Hepatocyte (in vitro differentiated cells): ENCODE results near the gene SLC12A5.

Source experiments
- CTCF ChIP-seq: fragments of 200-600 bp; sonication (generic); IDR thresholded peaks from 2 replicates; pipeline ENCODE4 v1.5.1; 2016; ENCODE audit warnings: antibody characterized with exemption, mild to moderate bottlenecking; ENCODE audit not compliant: poor library complexity
- EZH2 ChIP-seq: fragments of 200-600 bp; sonication (generic); IDR thresholded peaks from 2 replicates; pipeline ENCODE4 v1.6.1; 2016; ENCODE audit warnings: antibody characterized with exemption, mild to moderate bottlenecking, borderline replicate concordance

- no peak for TF ChIP-seq CTCF
- TF ChIP-seq EZH2 = no peak
Measured at GRCh38 chr20:46055269-46055668, 26.3 kb downstream of the SLC12A5 start.
